Ascending aorta (tissue), 2 donors: ENCODE measurements around the gene FBLN7. TPM values are rescaled to one million over a fixed set of nuclear protein-coding genes. Genes with fewer than 3 reads are reported as not detected.

Source experiments
- DNase-seq, 2 donors: peaks; one replicate each; pipeline ENCODE4 v3.0.0-alpha.2; 2019; ENCODE audit warnings: low spot score in 2 of 2
- H3K27ac ChIP-seq, 2 donors: fragments of 200-600 bp; sonication (generic); one replicate each; pipeline ENCODE4 v1.5.1; 2016 to 2017; ENCODE audit warnings: mild to moderate bottlenecking in 1 of 2
- H3K27me3 ChIP-seq: fragments of 200-600 bp; sonication (generic); one replicate; pipeline ENCODE4 v1.5.1; 2017
- H3K36me3 ChIP-seq, 2 donors: fragments of 200-600 bp; sonication (generic); one replicate each; pipeline ENCODE4 v1.5.1; 2016
- H3K4me1 ChIP-seq, 2 donors: fragments of 200-600 bp; sonication (generic); one replicate each; pipeline ENCODE4 v1.5.1; 2016 to 2017; ENCODE audit warnings: mild to moderate bottlenecking in 1 of 2
- H3K4me3 ChIP-seq, 2 donors: fragments of 200-600 bp; sonication (generic); one replicate each; pipeline ENCODE4 v1.5.1; 2016 to 2017; ENCODE audit warnings: mild to moderate bottlenecking in 1 of 2
- H3K9me3 ChIP-seq, 2 donors: fragments of 200-600 bp; sonication (generic); one replicate each; pipeline ENCODE4 v1.5.1; 2016
- intact Hi-C: fragments of 100-400 bp; cut with DNase I; formaldehyde crosslinking; loops from one replicate; pipeline ENCODE4 v1.15.1; 2023
- total RNA-seq: library from RNA; depleted of rRNA; stranded (reverse); fragments of >200 nt; gene quantifications from one replicate; pipeline ENCODE4 v1.1.0, GENCODE V29; 2016
- TF ChIP-seq, protein P1 (sequence below), 3 experiments: fragments of 200-600 bp in 2 of 3; fragments of 450-650 bp in 1 of 3; sonication (generic) in 2 of 3; IDR thresholded peaks; one replicate each; pipeline ENCODE4 v1.5.1; 2016 to 2019; ENCODE audit warnings: antibody characterized with exemption in 3 of 3, mild to moderate bottlenecking in 1 of 3, moderate library complexity in 1 of 3

Gene FBLN7
- total RNA-seq, 1 donor from 2014 or later, result 0.43 TPM

DNA sequence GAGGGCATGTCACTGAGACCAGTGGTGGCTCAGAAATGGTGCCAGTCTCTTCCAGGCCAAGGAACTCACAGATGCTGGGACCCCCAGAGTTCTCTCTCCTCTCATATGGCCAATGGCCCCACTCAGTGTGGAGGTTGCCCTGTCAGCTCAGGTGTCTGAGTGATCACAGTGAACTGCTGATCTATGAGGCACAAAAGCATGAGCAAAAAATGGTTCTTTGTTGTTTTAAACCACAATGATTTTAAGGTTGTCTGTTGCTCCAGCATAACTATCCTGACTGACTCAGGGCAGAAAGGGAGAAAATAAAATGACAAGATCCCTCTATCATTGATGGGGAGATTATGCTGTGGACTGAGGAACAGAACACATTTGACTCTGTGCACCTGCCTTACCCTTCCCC, 57.8 kb downstream of the FBLN7 start:
- intact Hi-C loops, result no loop called here
- no peaks in the 10 kb centered on the region for H3K36me3 ChIP-seq
- H3K4me3 ChIP-seq, result no peak overlapping the region

DNA sequence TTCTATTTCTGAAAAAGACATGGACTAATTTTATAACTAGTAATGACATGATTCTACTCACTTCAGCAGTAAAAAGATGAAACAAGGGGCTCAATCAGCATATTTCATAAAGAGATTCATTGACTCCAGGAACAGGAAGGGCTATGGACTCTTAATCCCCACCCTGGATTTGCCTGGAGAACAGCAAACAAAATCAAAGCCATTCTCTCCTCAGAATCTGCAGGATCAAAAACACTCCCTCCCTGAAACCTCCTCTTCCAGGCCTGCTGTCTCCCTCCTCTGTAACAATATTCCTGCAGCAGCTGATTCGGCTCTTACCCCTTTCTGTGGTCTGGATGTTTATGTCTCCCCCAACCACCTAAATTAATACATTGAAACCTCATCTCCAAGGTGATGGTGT, 59.7 kb downstream of the FBLN7 start:
- Histone ChIP-seq H3K36me3 (no peaks in the 10 kb centered on the region), H3K27me3 (no peaks in the 10 kb centered on the region), H3K9me3 (no peaks in the 10 kb centered on the region), H3K4me1 (no peaks in the 10 kb centered on the region), H3K27ac (no peak overlapping the region), H3K4me3 (no peak overlapping the region)
- no peak for DNase-seq
- intact Hi-C loops, result no loop called here
- TF ChIP-seq, protein P1, sequence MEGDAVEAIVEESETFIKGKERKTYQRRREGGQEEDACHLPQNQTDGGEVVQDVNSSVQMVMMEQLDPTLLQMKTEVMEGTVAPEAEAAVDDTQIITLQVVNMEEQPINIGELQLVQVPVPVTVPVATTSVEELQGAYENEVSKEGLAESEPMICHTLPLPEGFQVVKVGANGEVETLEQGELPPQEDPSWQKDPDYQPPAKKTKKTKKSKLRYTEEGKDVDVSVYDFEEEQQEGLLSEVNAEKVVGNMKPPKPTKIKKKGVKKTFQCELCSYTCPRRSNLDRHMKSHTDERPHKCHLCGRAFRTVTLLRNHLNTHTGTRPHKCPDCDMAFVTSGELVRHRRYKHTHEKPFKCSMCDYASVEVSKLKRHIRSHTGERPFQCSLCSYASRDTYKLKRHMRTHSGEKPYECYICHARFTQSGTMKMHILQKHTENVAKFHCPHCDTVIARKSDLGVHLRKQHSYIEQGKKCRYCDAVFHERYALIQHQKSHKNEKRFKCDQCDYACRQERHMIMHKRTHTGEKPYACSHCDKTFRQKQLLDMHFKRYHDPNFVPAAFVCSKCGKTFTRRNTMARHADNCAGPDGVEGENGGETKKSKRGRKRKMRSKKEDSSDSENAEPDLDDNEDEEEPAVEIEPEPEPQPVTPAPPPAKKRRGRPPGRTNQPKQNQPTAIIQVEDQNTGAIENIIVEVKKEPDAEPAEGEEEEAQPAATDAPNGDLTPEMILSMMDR (IDR thresholded peaks at IDR 0.05), result no peak

More for the DNA sequence above, 57.8 kb downstream of the FBLN7 start:
- Histone ChIP-seq H3K4me1 (no peaks in the 10 kb centered on the region), H3K9me3 (no peaks in the 10 kb centered on the region), H3K27me3 (no peaks in the 10 kb centered on the region), H3K27ac (no peak overlapping the region)
- TF ChIP-seq, protein P1 (IDR thresholded peaks at IDR 0.05), result no peak
- no peak for DNase-seq

DNA sequence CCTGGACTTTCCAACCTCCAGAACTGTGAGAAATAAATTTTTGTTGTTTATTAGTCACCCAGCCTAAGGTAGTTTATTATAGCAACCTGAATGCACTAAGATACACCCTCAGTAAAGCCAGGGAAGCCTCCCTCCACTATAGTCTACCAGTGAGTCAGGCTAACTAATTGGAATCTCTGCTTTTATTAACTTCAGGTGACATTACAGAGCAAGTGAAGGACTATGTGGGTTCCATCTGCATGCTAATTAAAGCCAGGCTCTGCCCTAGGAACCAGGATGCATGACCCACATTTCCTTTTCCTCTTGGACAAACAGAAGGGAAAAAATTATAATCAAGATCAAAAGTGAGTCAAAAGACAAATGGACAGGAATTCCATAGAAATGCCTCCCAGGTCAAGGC, 60.6 kb downstream of the FBLN7 start:
- Histone ChIP-seq H3K36me3 (no peaks in the 10 kb centered on the region), H3K27ac (no peak overlapping the region), H3K27me3 (no peaks in the 10 kb centered on the region), H3K4me3 (no peak overlapping the region), H3K9me3 (no peaks in the 10 kb centered on the region), H3K4me1 (no peaks in the 10 kb centered on the region)
- TF ChIP-seq, protein P1 (IDR thresholded peaks at IDR 0.05), result no peak
- DNase-seq, result no peak
- intact Hi-C loops, result no loop called here

DNA sequence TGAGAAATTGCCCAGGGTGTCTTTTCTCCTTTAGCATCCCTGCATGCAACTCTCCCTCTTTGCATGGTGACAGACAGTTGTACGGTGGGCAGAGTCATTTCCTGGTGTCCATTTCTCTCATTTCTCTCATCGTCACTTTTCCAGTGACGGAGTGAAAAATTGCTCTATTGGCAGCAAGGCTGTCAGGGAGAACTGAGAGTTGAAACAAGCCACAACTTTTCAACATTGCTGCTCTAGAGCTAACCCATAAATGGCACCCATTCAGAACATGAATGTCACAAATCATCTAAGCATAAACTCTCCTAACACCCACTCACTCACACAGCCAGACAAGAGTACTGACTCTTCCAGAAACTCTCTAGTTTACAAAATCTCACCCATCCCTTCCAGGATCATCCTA, 61.0 kb downstream of the FBLN7 start:
- intact Hi-C loops, result no loop called here
- no peak for DNase-seq
- Histone ChIP-seq H3K36me3 (no peaks in the 10 kb centered on the region), H3K9me3 (peaks cover 2% of the 10 kb centered on the region in 2 donors), H3K27ac (no peak overlapping the region), H3K27me3 (no peaks in the 10 kb centered on the region), H3K4me1 (no peaks in the 10 kb centered on the region), H3K4me3 (no peak overlapping the region)
- TF ChIP-seq, protein P1 (IDR thresholded peaks at IDR 0.05), result no peak

DNA sequence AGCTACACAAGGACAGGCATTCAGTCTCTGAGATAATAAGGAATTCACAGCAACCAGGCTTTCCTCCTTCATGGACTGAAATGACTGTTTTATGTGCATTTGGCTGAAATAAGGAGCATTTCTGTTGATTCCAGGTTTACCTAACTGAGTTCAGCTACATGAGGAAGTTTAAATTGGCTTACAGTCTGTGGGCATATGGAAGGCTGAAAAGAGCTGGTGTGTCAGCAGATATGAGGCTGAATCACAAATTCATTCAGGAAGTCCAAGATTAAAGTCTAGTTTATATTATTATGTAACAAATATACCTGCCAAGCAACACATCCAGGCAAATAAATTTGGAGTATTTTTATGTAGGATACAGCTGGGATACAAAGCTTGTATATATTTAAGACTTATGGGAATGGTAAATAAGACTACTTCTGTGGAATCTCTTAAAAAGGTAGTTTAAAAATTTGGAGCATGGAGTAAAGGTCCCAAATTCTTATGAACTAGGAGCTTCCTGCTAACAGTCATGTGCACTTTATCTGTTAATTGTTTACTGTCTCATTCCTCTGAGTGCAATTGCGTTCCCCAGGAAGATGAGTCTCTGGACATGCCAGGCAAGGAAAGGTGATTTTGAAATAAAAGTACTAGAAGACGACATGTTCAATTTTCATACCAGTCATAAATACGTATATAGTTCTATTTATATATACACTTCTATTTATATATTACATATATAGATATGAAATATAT, 63.7 kb downstream of the FBLN7 start:
- intact Hi-C loops, result no loop called here
- Histone ChIP-seq H3K36me3 (no peaks in the 10 kb centered on the region), H3K27ac (no peak overlapping the region), H3K4me1 (no peaks in the 10 kb centered on the region), H3K27me3 (no peaks in the 10 kb centered on the region), H3K9me3 (peaks cover 3 to 7% of the 10 kb centered on the region in 2 donors), H3K4me3 (no peak overlapping the region)
- TF ChIP-seq, protein P1 (IDR thresholded peaks at IDR 0.05), result no peak
- no peak for DNase-seq
